Parietal lobe (tissue), 2 donors: ENCODE results near the gene FKBP11. TPM values are rescaled to one million over a fixed set of nuclear protein-coding genes. Genes with fewer than 3 reads are reported as not detected.

ENCODE experiments used
- small RNA-seq: library from RNA; depleted of rRNA; stranded (forward); fragments of <200 nt; gene quantifications from one replicate; pipeline ENCODE3, GENCODE V24; 2014; ENCODE audit warnings: low replicate concordance
- total RNA-seq: library from RNA; depleted of rRNA; stranded (reverse); fragments of >200 nt; gene quantifications from one replicate; pipeline ENCODE4 v1.2.3, GENCODE V29; 2014

The FKBP11 gene
- 12.2 TPM for total RNA-seq

DNA sequence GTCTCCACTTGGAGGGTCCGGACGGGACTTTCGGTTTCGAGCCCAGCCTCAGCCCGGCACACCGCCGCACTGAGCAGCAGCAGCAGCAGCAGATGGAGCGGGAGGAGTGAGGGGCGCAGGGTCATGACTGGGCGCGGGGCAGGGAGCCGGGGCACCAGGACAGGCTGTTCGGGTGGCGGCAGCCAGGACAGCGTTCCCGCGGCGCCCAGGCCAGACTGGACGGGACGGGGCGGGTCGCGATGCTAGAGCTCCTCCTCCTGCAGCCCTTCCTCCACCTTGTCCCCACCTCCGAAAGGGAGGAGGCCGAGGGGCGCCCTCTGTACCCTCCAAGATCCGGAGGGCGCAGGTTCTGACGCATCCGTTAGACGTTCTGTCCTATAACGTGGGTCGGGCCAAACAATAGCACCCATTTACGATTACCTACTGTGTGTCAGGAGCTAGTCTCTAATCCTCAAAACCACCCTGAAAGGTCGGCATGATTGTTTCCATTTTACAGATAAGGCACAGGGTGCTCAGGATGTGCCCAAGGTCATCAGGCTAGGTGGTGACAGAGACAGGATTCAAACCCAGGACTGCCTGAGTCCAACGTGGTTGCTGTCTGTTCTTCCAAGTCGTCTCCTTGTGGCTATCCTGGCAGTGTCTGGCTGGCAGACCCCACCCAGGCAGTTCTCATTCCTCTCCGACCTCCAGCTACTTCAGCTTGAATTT is at the start of gene FKBP11:
TSS of gene FKBP11 (minus strand) at position 189 of the 708 bp plus-strand sequence. CDS start at position 125, 64 bp downstream.

DNA sequence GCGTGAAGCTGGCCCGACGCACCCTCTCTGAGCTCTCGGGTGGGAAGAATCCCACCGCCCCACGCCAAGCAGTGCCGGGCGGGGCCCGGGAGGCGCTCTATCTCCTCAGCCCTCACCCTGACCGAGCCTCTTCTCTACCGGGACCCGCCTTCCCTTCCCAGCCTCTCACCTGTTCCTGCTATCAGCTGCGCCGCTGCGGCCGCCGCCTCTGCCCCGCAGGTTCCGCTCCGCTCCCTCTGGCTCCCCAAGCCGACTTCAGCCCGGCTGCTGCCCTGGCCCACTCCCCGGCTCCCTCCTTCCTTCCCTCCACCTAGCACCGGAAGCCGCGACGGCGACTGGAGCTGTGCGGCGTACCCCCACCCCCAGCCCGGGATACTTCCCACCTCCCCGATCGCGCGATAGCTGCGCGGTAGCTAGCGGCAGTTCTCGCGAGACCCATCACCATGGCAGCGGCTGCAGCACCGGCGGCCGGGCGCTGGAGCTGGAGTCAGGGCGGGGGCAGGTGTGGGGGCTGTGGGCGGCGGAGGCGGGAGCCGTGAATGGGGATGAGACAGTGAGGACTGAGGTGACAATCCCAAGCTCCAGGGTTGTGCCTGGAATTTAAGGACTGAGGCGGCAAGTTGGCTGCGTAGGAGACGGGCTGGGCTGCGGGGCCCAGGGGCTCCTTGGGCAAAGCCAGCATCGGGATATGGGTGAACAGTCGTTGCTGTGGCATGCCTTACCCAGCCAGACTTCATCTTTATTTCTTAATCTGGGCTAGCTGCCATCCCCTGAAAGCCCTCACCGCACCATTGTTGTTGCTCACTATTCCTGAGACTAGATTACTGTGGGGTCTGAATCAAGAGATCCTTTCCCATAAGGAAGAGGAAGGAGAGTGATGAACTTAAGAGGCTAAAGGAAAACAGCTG is 32.1 kb upstream of the FKBP11 start, which contains the start of gene ARF3:
TSS of gene ARF3 (minus strand) at position 347 of the 908 bp plus-strand sequence. CDS start 16,392 bp downstream, outside the sequence.

Small RNA genes lying within 50 kb of the gene (small RNA-seq; reads per million reads assigned to genes)
- not detected for gene AC073610.1
- gene RNU6-600P, result not detected

Other genes with a start within 250 kb of the FKBP11 start
- 115 TPM for gene KANSL2, start 243.3 kb downstream of the FKBP11 start, total RNA-seq
- gene CCNT1, start 208.8 kb downstream of the FKBP11 start, total RNA-seq, result 57.9 TPM
- gene ADCY6, start 136.4 kb downstream of the FKBP11 start, total RNA-seq, result 70.1 TPM
- gene CACNB3, start 107.0 kb downstream of the FKBP11 start, total RNA-seq, result 67.6 TPM
- gene DDX23, start 73.3 kb downstream of the FKBP11 start, total RNA-seq, result 94.2 TPM
- gene RND1, start 59.6 kb downstream of the FKBP11 start, total RNA-seq, result 29.1 TPM
- 71.4 TPM for gene ARF3, start 32.0 kb upstream of the FKBP11 start, total RNA-seq
- gene WNT10B, start 46.2 kb upstream of the FKBP11 start, total RNA-seq, result 3.4 TPM
- gene WNT1, start 52.8 kb upstream of the FKBP11 start, total RNA-seq, result not detected
- gene DDN, start 73.9 kb upstream of the FKBP11 start, total RNA-seq, result 5.3 TPM
- gene PRKAG1, start 93.3 kb upstream of the FKBP11 start, total RNA-seq, result 26.3 TPM
- gene KMT2D, start 135.3 kb upstream of the FKBP11 start, total RNA-seq, result 57.6 TPM
- 0.63 TPM for gene RHEBL1, start 144.5 kb upstream of the FKBP11 start, total RNA-seq
- gene DHH, start 169.3 kb upstream of the FKBP11 start, total RNA-seq, result 0.31 TPM
- gene LMBR1L, start 185.4 kb upstream of the FKBP11 start, total RNA-seq, result 154 TPM
- 1,288 TPM for gene TUBA1B, start 205.9 kb upstream of the FKBP11 start, total RNA-seq